Endothelial cell of umbilical vein (primary cell): ENCODE results near the gene PPHLN1. TPM values are rescaled to one million over a fixed set of nuclear protein-coding genes. Genes with fewer than 3 reads are reported as not detected.
A peak's percentile ranks its signal among the peaks of the same experiment; 100 is the strongest.

Source experiments
- BruUV-seq: library from RNA; stranded (reverse); fragments of 400-500 nt; replicated peaks from 2 replicates; lab custom pipeline; 2021; lab: Mats Ljungman, UMichigan
- CTCF ChIA-PET: fragments of 300-600, 350-600 bp; sonication (Branson Sonifier 250); formaldehyde crosslinking; loops from one replicate; lab custom pipeline; 2021; ENCODE audit warnings: antibody characterized with exemption, inconsistent platforms; lab: Charles Lee
- POLR2A ChIA-PET: fragments of 300-600, 350-600 bp; sonication (Branson Sonifier 250); formaldehyde crosslinking; loops from one replicate; lab custom pipeline; 2021; ENCODE audit warnings: antibody characterized with exemption, inconsistent platforms; lab: Charles Lee
- DNase-seq: peaks from one replicate; pipeline ENCODE4 v3.0.0-alpha.2; 2011; ENCODE audit warnings: low read depth, low spot score
- FAIRE-seq: peaks from 2 replicates; lab custom pipeline; 2011; peaks lifted over from hg19 to GRCh38; lab: Jason Lieb, UNC
- H2AFZ ChIP-seq: 2 replicates; pipeline ENCODE4 v1.6.0; 2012; ENCODE audit warnings: low read depth, low read length, control low read depth, inconsistent platforms
- H3K27ac ChIP-seq: 2 replicates; pipeline ENCODE4 v1.5.1; 2011; ENCODE audit warnings: low read depth, mild to moderate bottlenecking, control low read depth, low read length, moderate library complexity; ENCODE audit not compliant: insufficient read depth
- H3K27me3 ChIP-seq, 2 experiments: 2 replicates each; pipeline versions ENCODE4 v1.6.0 to v1.6.1; 2011; ENCODE audit warnings: low read length in 2 of 2, mixed read lengths in 1 of 2; ENCODE audit not compliant: control insufficient read depth in 2 of 2, insufficient read depth in 2 of 2
- H3K36me3 ChIP-seq, 2 experiments: 2 replicates in 1 of 2; 3 replicates in 1 of 2; pipeline ENCODE4 v1.5.1; 2011; ENCODE audit warnings: low read length in 2 of 2, mild to moderate bottlenecking in 1 of 2, moderate library complexity in 1 of 2; ENCODE audit not compliant: control insufficient read depth in 2 of 2, insufficient read depth in 2 of 2; ENCODE audit errors: extremely low read depth in 1 of 2
- H3K4me1 ChIP-seq: 3 replicates; pipeline ENCODE4 v1.5.1; 2011; ENCODE audit warnings: mild to moderate bottlenecking, low read length; ENCODE audit not compliant: control insufficient read depth, insufficient read depth; ENCODE audit errors: extremely low read depth
- H3K4me2 ChIP-seq: 2 replicates; pipeline ENCODE4 v1.6.1; 2011; ENCODE audit warnings: low read length, control low read depth, mixed read lengths; ENCODE audit not compliant: insufficient read depth
- H3K4me3 ChIP-seq, 3 experiments: fragments of 200-600 bp in 1 of 3; sonication (generic), shearing (Covaris generic) in 1 of 3; replicated peaks in 1 of 3; 2 replicates each; pipeline ENCODE4 v1.5.1; 2011 to 2016; ENCODE audit warnings: control low read depth in 3 of 3, low read length in 3 of 3, mild to moderate bottlenecking in 2 of 3, inconsistent platforms in 1 of 3, low read depth in 1 of 3, moderate library complexity in 1 of 3; ENCODE audit not compliant: insufficient read depth in 1 of 3
- H3K79me2 ChIP-seq: 2 replicates; pipeline ENCODE4 v1.6.0; 2012; ENCODE audit warnings: low read length, inconsistent platforms; ENCODE audit not compliant: control insufficient read depth, insufficient read depth
- H3K9ac ChIP-seq: replicated peaks from 2 replicates; pipeline ENCODE3; 2011; ENCODE audit warnings: low read length, control low read depth; ENCODE audit not compliant: insufficient read depth; ENCODE audit errors: extremely low read depth
- H3K9me1 ChIP-seq: replicated peaks from 3 replicates; pipeline ENCODE4 v1.6.0; 2011; ENCODE audit warnings: mild to moderate bottlenecking, low read length; ENCODE audit not compliant: control insufficient read depth, insufficient read depth; ENCODE audit errors: extremely low read depth
- H3K9me3 ChIP-seq: replicated peaks from 2 replicates; pipeline ENCODE4 v1.5.1; 2012; ENCODE audit warnings: low read length, inconsistent platforms; ENCODE audit not compliant: control insufficient read depth, insufficient read depth
- H4K20me1 ChIP-seq: replicated peaks from 2 replicates; pipeline ENCODE3; 2011; ENCODE audit warnings: mild to moderate bottlenecking, low read length; ENCODE audit not compliant: control insufficient read depth, insufficient read depth; ENCODE audit errors: extremely low read depth
- CTCF ChIP-seq, 2 donors: IDR thresholded peaks; 1 replicate in 1 of 2; 2 replicates in 1 of 2; pipeline ENCODE4 v1.5.1; 2011; ENCODE audit warnings: low read length in 2 of 2, mild to moderate bottlenecking in 2 of 2, moderate library complexity in 2 of 2, control low read depth in 1 of 2, inconsistent platforms in 1 of 2, low read depth in 1 of 2; ENCODE audit not compliant: insufficient read depth in 1 of 2; ENCODE audit errors: extremely low read depth in 1 of 2
- EZH2 ChIP-seq: IDR thresholded peaks from 2 replicates; pipeline ENCODE4 v1.6.1; 2012; ENCODE audit warnings: borderline replicate concordance, low read depth, mild to moderate bottlenecking, moderate library complexity, low read length, inconsistent platforms; ENCODE audit not compliant: severe bottlenecking
- FOS ChIP-seq: IDR thresholded peaks from 2 replicates; pipeline ENCODE4 v1.6.1; 2011; ENCODE audit warnings: mild to moderate bottlenecking, low read length, moderate library complexity, borderline replicate concordance; ENCODE audit not compliant: insufficient read depth
- GATA2 ChIP-seq: IDR thresholded peaks from 2 replicates; pipeline ENCODE4 v1.7.0; 2011; ENCODE audit warnings: low read depth, mild to moderate bottlenecking, moderate library complexity, mixed read lengths, low read length; ENCODE audit not compliant: insufficient read length, insufficient read depth
- JUN ChIP-seq: IDR thresholded peaks from 2 replicates; pipeline ENCODE4 v1.6.1; 2011; ENCODE audit warnings: borderline replicate concordance, low read depth; ENCODE audit not compliant: insufficient read length, insufficient read depth
- MAX ChIP-seq: IDR thresholded peaks from 2 replicates; pipeline ENCODE4 v1.6.1; 2011; ENCODE audit not compliant: insufficient read depth, insufficient read length
- MYC ChIP-seq: IDR thresholded peaks from one replicate; pipeline ENCODE4 v1.6.1; 2011; ENCODE audit warnings: mild to moderate bottlenecking, low read depth, low read length
- POLR2A ChIP-seq: IDR thresholded peaks from 2 replicates; pipeline ENCODE4 v1.6.1; 2012; ENCODE audit warnings: low read depth, mild to moderate bottlenecking, control low read depth, low read length
- POLR2AphosphoS5 ChIP-seq: IDR thresholded peaks from 2 replicates; pipeline ENCODE4 v1.6.1; 2012; ENCODE audit warnings: low read depth, mild to moderate bottlenecking, control low read depth, low read length, moderate library complexity; ENCODE audit not compliant: insufficient read depth
- dilution Hi-C: fragments of 300-500 bp; cut with MboI; formaldehyde crosslinking; loops from one replicate; pipeline ENCODE4 v1.15.0; 2019; ENCODE audit warnings: low sequenced_read_pairs; ENCODE audit not compliant: extremely low pct_ligation_motif_present
- intact Hi-C: fragments of 100-400 bp; cut with micrococcal nuclease; formaldehyde crosslinking; loops from one replicate; pipeline ENCODE4 v1.10.0; 2022
- polyA plus RNA-seq, 4 experiments: library from polyadenylated mRNA; depleted of rRNA in 3 of 4; stranded (reverse) in 3 of 4; unstranded in 1 of 4; fragments of >200 nt; gene quantifications; 2 replicates each; pipeline versions ENCODE4 v1.2.1 to v1.2.3, GENCODE V29; 2011 to 2012; ENCODE audit warnings: missing spikeins in 1 of 4
- total RNA-seq: library from RNA; stranded (reverse); gene quantifications from 2 replicates; pipeline ENCODE4 v1.2.3, GENCODE V29; 2021

Gene PPHLN1
- total and polyA plus RNA-seq, 2 donors (not counting 3 experiments of a cell fraction or from before 2014, with no cell fraction given) = 23.4 to 62.2 TPM

GRCh38 chr12:42462486-42462885 is 136.5 kb downstream of the PPHLN1 start:
- no peak for DNase-seq
- Histone ChIP-seq H3K79me2 (peaks cover 32% of the 10 kb centered on the region), H3K9me1 (no peaks in the 10 kb centered on the region), H3K9ac (no peak overlapping the region), H3K27ac (no peak overlapping the region), H3K4me3 (no peak overlapping the region), H3K9me3 (no peaks in the 10 kb centered on the region), H3K27me3 (no peaks in the 10 kb centered on the region), H3K4me2 (no peak overlapping the region), H4K20me1 (no peaks in the 10 kb centered on the region), H3K36me3 (peaks cover 46 to 47% of the 10 kb centered on the region in 2 experiments), H3K4me1 (peaks cover 9% of the 10 kb centered on the region), H2AFZ (no peak overlapping the region)
- intact Hi-C loops = no loop called here
- BruUV-seq = no TSS peak
- TF ChIP-seq MAX = no peak
- TF ChIP-seq FOS = no peak
- TF ChIP-seq EZH2 = no peak
- no peak for TF ChIP-seq CTCF (IDR thresholded peaks at IDR 0.05; ENCODE audit: extremely low read depth in 1 of 2, insufficient read depth in 1 of 2, low read depth in 1 of 2, low read length in 2 of 2)
- no peak for TF ChIP-seq MYC
- TF ChIP-seq JUN = no peak
- TF ChIP-seq POLR2AphosphoS5 = no peak
- TF ChIP-seq POLR2A = no peak
- no peak for TF ChIP-seq GATA2
- ChIA-PET POLR2A (interaction anchor here (0.6 kb wide), 1 partner anchor 41 kb away, joined by 3 read pairs; no protein-coding TSS in a partner anchor), CTCF (interaction anchor here (0.6 to 1.6 kb wide), 9 partner anchors 8 to 876 kb away, joined by 3 to 6 read pairs (median 3); no protein-coding TSS in a partner anchor)
- FAIRE-seq = peak; percentile 52
- dilution Hi-C loops = no loop called here
